GM18519 (cell line): Measurements from ENCODE around the gene CD82.
"Not testable (repeated sequence)": the region's sequence is repeated elsewhere in the genome, so short reads cannot be mapped to it uniquely, and the experiment has no call there.

ENCODE experiments used
- ATAC-seq: cut with Tn5 transposase; IDR thresholded peaks from one replicate; pipeline ENCODE4 v1.9.1; 2021; ENCODE audit warnings: mild to moderate bottlenecking, moderate library complexity; ENCODE audit not compliant: unreplicated experiment, low FRiP score

The CD82 gene

DNA sequence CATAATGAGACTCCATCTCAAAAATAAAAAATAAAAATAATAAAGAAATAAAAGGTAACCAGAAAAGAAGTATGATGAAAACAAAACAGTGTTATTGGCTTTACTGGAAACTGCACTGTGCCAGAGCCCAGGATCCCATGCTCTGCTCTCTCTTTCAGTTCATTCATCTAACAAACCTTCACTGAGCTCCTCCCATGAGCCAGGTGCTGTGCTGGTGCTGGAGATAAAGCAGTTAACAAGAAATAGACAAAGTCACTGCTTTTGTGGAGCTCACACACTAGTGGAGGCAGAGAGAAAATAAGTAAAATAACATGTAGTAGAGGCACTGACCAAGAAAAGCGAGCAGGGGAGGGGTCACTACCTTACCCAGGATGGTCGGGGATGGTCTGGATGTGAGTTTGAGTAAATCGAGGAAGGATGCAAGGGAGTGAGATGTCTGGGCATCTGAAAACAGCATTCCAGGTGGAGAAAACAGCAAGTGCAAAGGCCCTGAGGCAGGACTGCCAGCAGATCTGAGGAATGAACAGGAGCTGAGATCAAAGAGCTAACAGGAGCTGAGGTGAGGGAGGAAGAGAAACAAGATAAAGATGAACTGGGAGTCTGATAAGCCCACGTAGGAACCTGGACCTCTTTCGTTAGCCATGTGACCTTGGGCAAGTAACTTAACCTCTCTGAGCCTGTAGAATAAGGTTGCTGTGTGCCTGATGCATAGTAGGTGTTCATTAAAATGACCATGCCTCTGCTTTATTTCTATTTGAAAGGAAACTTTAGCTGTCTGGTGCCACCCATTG is 31.3 kb upstream of the CD82 start:
- ATAC-seq = no peak

DNA sequence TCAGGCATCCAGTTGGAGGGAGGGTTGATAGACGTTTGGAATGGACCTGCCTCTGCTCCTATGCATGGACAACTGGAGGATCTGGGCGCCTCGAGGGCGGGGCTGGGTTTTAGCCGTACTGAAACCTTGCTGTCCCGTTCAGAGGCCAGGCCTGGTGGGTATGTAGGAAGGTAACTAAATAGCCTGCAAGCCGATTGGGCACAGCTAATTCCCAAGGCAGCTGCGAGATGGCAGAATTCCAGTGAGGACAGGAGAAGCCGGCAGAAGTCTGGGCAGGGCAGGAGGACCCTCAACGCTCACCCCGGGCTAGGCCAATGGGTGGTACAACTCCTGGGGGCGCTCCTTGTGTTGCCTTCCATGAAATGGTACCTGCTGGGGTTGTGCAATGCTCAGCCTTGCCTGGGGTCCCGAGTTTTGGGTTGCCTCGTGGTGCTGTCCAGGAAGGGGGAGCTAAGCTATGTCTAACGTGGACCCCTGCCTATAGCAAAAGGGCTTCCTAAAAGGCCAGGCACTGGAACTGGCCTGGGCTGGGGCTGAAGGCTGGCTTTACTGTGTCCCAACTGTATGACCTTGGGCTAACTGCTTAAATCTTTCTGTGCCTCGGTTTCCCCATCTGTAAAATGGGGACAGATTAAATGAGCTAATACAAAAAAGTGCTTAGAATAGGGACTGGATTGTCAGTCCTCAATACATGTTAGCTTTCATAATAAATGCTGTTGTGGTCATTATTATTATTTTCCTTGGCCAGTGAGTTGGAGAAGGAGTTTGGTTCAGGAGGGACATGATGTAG is 30.1 kb upstream of the CD82 start:
- no peak for ATAC-seq

DNA sequence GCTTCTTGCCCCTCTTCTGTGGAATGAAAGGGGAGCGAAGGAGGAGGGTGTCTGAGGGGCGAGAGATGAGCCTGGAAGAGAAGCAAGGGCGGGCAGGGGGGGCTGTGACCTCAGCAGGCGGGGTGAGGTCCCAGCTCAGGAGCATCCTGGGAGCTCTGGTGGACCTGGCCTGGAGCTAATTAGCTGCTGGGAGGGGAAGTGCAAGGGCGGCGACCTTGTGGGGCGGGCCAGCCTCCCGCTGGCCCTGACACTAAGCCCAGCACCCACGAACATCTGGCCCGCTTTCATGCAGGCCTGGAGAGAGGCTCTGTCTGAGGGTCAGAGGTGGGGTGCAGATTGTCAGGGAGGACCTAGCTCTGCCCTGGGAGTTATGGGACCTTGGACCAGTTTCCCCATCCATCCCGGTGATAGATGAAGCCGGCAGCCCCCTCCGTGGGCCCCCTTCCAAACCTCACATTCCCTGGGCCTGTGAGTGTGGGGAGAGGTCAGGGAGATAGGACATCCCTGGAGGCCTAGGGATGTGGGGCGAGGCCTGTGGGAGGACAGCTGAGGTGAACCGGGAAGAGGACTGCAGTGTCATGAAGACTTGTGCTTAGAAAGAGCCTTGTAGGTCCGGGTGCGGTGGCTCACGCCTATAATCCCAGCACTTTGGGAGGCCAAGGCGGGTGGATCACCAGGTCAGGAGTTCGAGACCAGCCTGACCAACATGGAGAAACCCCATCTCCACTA is 28.5 kb upstream of the CD82 start:
- no peak for ATAC-seq

GRCh38 chr11:44537679-44538078 is 27.8 kb upstream of the CD82 start:
- no peak for ATAC-seq

DNA sequence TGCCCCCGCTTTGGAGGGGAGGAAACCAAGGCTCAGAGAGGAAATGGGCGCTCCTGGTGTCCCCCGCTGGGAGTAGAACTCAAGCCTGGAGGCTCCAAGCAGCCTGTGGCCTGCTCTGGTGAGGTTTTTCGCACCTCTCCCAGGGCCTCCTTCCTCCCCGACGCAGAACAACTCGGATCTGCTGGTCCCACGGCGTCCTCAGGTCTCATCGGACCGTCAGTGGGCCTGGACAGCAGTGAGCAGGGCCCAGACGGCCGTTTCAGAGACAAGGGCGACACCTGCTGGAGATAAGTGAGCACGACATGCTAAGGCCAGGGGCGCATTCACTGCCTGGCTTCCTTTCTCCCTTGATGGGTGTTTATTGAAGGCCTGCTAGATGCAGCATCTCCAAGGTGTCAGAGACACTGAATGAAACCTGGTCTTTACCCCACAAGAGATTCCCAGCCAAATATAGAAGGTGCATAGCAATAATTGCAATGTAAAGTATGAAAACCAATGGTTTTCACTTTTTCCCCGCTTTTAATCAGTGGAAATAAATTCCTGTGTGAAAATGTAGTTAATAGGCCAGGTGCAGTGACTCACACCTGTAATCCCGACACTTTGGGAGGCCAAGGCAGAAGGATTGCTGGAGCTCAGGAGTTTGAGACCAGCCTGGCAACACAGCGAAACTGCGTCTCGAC is 26.9 kb upstream of the CD82 start:
- ATAC-seq = no peak

DNA sequence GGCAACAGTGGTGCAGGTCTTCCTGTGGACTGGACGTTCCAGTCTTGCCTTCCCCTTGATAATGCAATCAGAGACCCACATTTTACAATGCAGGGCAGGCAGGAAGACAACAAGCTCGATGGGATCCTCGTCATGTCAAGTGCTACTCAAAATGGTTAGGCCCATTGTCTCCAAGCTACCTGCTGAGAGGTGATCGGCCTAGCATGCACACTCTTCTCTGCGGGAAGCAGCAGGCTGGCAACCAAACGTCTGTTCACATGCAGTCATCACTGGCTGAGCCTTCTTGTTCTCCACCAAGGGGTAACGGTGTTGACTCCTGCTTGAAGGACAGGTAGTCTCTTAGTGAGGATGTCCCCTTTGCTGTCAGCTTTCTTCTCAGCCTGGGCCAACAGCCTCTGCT is 25.5 kb upstream of the CD82 start:
- no peak for ATAC-seq

- ATAC-seq = no peak
Measured at GRCh38 chr11:44540667-44541066, 24.8 kb upstream of the CD82 start.

GRCh38 chr11:44542372-44542771 is 23.1 kb upstream of the CD82 start:
- no peak for ATAC-seq

- not testable (repeated sequence) for ATAC-seq
Measured at GRCh38 chr11:44546984-44547383, 18.5 kb upstream of the CD82 start.

- ATAC-seq = not testable (repeated sequence)
Measured at GRCh38 chr11:44547534-44547933, 17.9 kb upstream of the CD82 start.

- ATAC-seq = no peak
Measured at GRCh38 chr11:44548032-44548695, 17.3 kb upstream of the CD82 start.

GRCh38 chr11:44548961-44549749 is 16.3 kb upstream of the CD82 start:
- not testable (repeated sequence) for ATAC-seq

DNA sequence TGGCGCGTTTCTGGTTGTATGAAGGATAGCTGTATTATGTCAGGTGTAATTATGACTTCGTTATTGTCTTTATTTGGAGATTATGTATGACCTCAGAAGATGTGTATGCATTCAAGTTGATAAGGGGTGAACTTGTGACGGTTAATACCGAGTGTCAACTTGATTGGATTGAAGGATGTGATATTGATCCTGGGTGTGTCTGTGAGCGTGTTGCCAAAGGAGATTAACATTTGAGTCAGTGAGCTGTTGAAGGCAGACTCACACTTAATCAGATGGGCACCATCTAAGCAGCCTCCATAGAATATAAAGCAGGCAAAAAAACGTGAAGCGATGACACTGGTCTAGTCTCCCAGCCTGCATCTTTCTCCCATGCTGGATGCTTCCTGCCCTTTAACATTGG is 15.3 kb upstream of the CD82 start:
- ATAC-seq = no peak

GRCh38 chr11:44551456-44552139 is 13.9 kb upstream of the CD82 start:
- ATAC-seq = no peak

GRCh38 chr11:44555031-44555800 is 10.2 kb upstream of the CD82 start:
- ATAC-seq = no peak

DNA sequence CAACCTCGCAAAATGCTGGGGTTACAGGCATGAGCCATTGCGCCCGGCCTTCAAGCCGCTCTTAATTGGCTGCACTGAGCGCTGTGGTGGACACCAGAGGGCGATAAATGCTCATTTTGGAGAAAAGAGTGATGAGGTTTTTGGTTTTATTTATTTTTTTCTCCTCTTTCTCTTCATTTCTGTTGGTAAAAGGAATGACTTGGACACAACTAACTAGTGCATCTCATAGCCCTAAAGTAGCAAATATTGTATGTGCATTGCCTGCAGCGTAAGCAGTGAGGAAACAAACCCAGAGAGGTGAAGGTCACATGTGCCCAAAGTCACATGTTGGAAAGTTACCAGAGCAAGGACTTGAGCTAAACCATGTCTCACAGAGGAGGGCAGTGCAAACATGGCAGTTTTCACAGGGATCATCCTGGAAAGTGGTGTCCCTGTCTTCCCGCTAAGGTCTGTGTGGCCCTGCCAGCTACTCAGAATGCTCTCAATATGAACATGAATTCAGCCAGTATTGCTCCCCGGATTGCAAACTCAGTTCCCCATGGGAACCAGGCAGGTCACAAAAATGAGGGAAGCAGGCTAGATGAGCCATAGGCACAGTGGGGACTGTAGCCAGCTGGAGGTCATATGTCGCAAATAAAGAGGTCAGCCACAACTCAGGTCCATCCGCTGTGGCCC is 8.6 kb upstream of the CD82 start:
- no peak for ATAC-seq

GRCh38 chr11:44557464-44557863 is 8.0 kb upstream of the CD82 start:
- ATAC-seq = no peak
